Inflammatory macrophage (primary cell): Measurements from ENCODE around the gene MRAS.
A peak's percentile ranks its signal among the peaks of the same experiment; 100 is the strongest.
"Not testable (repeated sequence)": the region's sequence is repeated elsewhere in the genome, so short reads cannot be mapped to it uniquely, and the experiment has no call there.

ENCODE experiments used
- DNase-seq, 2 donors: peaks; one replicate each; pipeline ENCODE4 v3.0.0-alpha.2; 2020 to 2022

The MRAS gene

GRCh38 chr3:138367326-138367850, 19.0 kb downstream of the MRAS start:
- no peak for DNase-seq

DNA sequence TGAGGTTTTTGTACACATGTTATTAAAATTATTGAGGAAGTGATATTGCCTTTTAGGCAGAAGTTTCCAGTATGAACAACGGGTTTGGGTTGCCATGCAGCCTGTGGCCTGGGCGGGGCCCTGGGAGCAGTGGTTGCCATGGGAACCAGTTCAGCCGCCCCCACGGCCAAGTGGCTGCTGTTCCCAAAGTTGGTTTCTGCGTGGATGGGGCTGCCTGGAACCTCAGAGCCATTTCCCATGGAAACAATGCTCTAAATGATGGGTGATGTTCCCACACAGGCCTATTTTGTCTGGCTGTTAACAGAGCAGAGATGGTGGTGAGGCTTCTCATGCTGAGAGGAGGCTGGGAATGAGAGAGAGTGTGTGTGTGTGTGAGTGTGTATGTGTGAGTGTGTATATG, 19.5 kb downstream of the MRAS start:
- peak; percentile 91 to 94 for DNase-seq

DNA sequence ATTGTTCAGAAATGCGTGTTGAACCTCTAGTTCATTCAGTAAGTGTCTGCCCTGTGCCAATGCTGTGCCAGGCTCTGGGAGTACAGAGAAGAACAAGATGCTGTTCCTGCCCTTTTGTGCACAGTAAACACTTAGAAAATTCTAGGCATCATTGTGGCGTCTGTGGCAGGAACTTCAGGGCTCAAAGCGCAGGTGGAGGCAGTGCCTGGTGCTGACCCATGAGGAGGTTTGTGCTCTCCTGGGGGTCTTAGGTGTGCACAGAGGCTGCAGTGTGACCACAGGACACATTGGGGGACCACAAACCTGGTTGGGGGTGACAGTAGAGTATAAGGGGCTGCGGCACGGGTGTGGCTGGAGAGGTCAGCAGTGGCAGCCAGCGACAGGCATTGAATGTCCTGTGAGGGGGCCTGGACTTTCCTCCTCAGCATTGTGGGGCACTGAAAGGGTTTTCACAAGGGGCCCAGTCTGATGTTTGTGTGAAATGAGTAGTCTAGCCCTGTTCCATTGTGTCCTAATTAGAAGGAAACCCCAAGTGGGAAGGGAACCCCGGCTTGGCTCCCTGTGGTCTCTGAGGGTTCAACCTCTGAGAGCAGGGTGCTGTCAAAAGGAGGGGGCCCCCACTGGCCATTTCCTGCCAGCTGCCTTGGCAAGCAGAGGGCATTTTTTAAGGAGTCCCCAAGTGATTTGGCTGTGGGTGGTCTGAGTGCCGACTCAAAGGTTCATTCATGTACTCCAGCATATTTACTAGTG, 20.9 kb downstream of the MRAS start:
- DNase-seq, result no peak

DNA sequence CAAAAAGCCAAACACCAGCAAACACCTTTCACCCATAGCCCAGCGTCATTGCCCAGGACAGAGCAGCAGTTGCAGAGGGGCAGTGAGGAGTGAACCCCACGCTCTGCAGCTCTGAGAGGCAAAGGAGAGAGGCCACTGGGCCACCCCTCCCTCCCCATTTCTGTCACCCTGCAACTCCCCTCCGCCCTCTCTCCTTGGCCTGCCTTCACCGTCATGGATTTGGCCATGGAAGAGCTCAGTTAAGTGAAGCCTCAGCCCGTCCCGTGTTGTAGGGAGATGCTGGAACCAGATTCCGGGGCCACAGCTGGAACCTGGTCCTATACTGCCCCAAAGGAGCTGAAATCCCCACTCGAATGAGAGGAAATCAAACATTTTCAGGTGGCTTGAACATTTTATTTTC, 21.9 kb downstream of the MRAS start:
- no peak for DNase-seq

DNA sequence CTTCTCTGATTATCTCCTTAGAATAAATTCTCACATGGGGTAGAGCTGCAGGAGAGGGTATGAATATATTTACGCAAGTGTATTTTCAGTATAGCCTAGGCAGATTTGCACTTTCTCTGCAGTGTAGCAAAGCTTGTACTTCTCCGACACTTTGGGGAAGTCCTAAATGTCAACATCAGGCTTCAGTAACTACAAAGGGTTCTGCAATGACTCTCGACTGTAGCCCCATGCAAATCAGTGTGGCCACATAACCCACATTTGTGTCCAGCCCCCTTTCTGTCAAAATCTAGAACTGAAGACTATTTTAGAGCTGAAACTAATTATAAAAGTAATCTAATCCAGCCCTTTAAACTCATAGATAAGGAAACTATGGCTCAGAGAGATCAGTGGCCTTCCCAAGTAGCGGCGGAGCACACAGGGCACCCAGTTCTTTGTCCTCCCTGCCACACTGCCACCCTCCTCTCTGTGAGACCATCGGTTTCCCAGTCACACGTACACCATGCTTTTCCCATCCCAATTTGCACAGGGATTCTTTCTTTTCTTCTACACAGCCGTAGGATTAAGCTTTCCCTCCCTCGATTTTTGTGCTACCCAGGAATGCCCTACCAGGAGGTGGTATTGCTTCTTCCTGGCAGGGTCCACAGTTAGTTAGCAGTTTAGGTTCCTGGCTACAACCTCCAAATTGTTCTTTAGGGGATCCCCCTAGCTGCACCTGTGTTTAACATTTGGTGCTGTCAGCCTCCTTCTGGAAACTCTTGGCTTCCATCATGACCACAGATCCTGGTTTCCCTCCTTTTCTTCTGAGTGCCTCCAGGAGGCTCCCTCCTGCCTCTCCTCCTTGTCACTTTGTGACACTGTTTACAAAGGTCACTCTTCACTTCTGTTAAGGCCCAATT, 22.9 kb downstream of the MRAS start:
- peak; percentile 92 to 95 for DNase-seq

- no peak for DNase-seq
These were observed 24.8 kb downstream of the MRAS start for GRCh38 chr3:138373087-138373735.

DNA sequence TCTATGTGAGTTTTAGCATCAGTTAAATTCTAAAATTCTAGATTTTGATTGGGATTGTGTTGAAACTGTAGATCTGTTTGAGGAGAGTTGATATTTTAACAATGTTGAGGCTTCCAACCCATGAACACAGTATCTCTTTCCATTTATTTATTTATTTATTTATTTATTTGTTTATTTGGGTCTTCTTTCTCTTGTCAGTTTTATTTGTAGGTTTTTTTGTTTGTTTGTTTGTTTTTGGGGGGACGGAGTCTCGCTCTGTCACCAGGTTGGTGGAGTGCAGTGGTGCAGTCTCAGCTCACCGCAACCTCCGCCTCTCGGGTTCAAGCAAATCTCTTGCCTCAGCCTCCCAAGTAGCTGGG, 25.3 kb downstream of the MRAS start:
- DNase-seq, result no peak

GRCh38 chr3:138374573-138375134, 26.3 kb downstream of the MRAS start:
- DNase-seq, result no peak

DNA sequence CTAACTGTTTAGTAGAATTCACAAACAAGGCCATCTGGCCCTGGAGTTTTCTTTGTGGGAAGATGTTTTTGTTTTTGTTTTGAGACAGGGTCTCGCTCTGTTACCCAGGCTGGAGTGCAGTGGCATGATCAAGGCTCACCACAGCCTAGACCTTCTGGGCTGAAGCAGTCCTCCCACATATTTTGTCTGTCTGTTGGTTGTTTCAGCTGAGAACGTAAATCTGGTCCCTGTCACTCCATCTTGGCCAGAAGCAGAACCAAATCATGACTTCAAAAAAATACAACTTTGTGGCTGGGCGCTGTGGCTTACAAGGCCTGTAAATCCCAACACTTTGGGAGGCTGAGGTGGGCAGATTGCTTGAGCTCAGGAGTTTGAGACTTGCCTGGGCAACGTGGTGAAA, 27.1 kb downstream of the MRAS start:
- no peak for DNase-seq

GRCh38 chr3:138376663-138377062, 28.3 kb downstream of the MRAS start:
- no peak for DNase-seq

DNA sequence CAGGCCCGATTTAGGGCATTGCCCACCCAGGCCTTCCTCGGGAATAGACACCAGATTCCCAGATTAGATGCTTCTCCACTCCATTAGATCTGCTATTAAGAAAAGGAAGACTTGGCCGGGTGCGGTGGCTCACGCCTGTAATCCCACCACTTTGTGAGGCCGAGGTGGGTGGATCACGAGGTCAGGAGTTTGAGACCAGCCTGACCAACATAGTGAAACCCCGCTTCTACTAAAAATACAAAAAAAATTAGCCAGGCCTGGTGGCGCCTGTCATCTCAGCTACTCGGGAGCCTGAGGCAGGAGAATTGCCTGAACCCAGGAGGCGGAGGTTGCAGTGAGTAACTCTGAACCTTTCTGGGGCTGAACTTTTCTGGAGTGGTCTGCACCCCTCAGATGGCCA, 28.8 kb downstream of the MRAS start:
- not testable (repeated sequence) for DNase-seq

GRCh38 chr3:138377804-138378203, 29.4 kb downstream of the MRAS start:
- DNase-seq, result no peak

DNA sequence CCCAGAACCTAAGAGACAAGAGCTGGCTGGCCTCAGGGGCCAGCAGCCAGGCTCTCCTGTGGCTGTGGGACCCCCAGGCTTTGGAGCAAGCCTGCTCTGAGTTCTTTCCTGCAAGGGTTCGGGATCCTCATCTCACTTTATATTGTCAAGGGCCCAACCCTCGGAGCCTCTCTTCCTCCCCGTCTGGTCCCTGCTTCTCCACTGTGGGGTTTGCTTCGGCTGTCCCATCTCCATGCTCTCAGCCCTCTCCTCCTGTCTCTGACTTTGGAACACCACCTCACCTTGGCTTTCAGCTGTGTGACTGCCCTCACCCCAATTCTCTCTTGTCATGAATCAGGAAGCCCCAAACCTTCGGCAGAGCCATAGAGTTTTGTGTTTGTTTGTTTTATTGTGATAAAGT, 30.0 kb downstream of the MRAS start:
- DNase-seq, result no peak

- no peak for DNase-seq
These were observed 30.6 kb downstream of the MRAS start for GRCh38 chr3:138378990-138379389.

DNA sequence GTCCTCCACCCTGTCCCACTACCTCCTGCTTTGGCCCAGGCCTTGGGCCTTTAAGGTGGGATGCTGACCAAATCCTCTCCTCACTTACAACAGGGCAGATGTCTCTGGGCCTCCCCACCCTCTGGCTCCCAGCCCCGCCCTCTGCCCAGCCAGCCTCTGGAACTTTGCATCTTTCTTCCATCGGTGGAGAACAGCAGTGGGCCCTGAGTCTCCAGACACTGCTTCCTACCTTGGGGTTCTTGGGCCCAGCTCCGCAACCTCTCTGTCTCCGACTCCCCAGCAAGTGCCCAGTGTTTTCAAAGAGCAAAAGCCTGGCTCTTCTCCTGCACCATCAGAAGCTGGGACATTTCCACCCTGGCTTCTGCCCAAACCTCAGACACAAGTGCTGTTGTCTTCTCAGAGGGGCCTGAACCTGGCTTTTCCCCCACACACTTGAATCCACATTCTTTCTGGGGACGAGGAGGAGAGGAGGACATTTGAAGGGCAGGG, 33.1 kb downstream of the MRAS start:
- DNase-seq, result no peak

DNA sequence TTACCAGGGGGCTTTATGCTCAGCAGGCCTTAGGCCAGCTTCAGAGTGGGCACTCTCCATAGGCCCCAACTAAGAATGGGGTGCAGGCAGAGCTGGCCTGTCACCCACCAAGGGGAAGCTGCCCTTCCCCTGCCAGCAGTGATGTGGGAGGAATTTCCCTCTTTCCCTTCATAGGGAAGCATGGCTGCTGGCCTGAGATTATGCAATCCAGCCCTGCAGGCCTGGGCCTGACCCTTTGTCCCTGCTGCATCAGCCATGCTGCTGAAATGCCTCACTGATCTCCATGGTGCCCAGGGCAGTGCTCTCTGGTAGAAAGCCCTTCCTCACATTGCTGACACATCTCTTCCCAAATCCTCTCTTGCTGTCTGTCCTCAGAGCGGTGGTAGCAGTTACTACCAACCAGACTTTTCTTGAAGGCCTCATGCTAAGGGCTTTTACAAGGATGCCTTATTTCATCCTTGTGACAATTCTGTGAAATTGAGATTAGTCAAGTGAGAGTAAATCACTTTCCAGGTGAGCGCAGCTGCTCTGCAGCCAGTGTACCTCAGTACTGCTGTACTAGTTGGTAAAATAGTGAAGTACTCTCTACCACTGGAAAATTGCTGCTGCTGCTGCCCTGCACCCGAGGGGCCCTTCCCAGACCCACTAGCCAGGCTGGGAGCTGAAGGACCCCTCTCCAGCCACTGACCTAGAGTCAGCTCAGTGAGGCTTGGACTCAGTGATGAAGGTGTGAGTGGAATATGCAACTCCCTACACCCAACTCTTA, 33.8 kb downstream of the MRAS start:
- DNase-seq, result peak; percentile 87 to 96

GRCh38 chr3:138383715-138384465, 35.5 kb downstream of the MRAS start:
- peak in 1 of 2 donors; percentile 50 for DNase-seq

DNA sequence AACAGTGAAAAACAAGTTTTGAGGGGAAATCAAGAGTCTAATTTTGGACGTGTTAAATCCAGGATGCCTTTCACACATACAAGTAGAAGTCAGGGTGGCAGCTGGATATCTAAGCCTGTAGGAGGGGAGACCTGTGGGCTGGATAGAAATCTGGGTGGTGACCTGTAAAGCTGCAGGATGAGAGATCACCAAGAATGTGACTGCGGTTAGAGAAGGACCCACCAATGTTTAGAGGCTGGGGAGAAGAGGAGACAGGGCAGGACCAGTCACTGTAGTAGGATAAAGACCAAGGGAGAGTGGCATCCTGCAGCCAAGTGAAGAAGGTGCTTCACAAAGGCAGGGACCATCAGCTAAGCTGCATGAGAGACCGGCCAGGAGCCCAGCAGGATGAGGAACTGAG, 36.2 kb downstream of the MRAS start:
- DNase-seq, result peak in 1 of 2 donors; percentile 13

DNA sequence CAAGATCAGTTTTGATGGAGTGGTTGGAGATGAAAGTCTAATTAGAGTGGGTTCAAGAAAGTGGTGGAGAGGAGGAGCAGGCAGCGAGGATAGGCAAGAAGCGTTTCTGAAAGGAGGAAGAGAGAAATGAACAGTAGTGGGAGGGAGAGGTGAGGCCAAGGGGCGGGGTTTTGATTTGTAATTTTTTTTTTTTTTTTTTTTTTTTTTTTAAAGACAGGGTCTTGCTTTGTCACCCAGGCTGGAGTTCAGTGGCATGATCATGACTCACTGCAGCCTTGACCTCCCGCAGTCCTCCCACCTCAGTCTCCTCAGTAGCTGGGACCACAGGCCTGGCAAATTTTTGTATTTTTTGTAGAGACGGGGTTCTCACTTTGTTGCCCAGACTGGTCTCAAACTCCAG, 36.6 kb downstream of the MRAS start:
- peak; percentile 71 to 80 for DNase-seq

DNA sequence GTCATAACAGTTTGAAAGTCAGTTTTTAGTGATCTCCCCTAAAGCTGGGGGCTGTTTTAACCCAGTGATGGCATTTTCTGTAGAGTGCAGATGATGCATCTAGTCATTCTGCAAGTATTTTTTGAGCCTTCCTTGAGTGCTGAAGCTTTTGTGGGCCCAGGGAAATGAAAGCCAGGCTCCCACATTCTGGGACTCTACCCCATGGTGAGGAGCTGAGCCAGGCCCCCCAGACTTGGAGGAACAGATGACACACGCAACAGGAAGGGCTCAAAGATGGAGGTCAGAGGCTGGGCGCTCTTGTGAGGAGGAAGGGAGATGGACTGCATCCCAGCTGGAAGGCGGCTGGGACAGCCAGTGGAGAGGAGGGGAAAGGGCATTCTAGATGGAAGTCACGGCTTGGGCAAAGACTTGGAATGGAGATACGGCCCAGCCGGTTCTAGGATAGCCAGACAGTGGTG, 40.8 kb downstream of the MRAS start:
- DNase-seq, result no peak
